Measurements from ENCODE around the gene HAL.

HAL gene, protein sequence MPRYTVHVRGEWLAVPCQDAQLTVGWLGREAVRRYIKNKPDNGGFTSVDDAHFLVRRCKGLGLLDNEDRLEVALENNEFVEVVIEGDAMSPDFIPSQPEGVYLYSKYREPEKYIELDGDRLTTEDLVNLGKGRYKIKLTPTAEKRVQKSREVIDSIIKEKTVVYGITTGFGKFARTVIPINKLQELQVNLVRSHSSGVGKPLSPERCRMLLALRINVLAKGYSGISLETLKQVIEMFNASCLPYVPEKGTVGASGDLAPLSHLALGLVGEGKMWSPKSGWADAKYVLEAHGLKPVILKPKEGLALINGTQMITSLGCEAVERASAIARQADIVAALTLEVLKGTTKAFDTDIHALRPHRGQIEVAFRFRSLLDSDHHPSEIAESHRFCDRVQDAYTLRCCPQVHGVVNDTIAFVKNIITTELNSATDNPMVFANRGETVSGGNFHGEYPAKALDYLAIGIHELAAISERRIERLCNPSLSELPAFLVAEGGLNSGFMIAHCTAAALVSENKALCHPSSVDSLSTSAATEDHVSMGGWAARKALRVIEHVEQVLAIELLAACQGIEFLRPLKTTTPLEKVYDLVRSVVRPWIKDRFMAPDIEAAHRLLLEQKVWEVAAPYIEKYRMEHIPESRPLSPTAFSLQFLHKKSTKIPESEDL

DNA sequence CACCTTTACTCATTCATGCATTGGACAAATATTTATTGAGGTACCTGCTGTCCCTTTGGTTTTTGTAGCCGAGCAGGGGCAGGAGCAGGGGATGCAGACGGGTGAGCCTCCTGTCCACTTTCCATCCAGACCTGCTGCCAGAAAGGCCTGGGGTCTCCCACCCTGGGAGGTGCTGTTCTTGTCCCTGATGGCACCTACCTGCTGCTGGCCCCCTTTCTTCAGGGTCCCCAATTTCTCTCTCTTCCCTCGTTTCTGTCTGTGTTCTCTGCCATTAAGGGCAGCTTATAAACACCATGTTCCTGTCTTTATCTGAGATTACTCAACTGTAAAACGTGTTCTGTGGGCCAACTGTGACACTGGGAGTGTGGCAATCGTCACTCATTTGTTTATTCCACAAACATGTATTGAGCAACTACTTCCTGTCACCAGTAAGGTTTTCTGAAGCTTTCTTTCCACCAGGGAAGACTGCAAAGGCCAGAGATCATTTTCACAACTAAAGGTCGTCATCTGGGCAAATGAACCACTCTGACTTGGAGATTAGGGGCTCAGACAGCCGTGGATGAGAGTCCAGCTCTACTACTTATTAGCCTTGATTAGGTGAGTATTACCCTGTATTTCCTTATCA is at the start of gene HAL:
Gene HAL (minus strand): TSS at position 311 of the 625 bp plus-strand sequence. CDS start 434 bp downstream, outside the sequence.
- no peak for DNase-seq (ENCODE audit: low read depth)
- H3K4me3 ChIP-seq (ENCODE audit: low read depth, low read length): no peak within 1 kb of the TSS

DNA sequence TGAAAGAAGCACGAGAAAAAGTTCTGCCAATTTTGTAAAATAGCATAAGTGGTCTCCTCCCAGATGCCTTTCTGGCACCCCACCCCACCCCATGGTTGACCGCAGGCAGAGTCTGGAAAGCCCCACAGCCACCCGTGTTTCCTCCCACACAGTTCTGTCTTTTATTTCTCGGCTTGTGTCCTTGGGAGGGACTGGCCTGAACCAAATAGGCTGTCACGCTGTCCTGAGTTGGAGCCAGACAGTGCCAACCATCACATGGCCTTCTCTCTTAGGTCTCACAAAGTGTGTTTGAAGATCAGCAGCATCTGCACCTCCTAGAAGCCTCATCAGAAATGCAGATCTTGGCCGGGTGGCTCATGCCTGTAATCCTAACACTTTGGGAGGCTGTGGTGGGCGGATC is 49.4 kb upstream of the HAL start:
- H3K4me3 ChIP-seq (ENCODE audit: low read depth, low read length): no peak overlapping the region
- DNase-seq (ENCODE audit: low read depth): no peak

DNA sequence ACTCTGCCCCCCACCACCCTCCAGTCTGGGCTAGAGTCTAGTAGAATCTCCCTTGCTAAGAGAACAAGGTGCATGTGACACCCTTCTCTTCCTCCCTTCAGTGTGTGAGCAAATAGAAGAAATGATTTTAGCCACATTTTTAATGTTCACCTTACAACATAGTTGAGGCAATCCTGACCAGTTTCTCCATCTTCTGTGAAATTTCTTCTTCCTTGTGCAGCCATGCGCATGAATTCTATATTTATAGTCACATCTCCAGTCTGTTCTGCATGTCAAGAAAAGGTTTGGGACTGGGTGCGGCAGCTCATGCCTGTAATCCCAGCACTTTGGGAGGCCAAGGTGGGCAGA is 48.8 kb upstream of the HAL start:
- no peak for DNase-seq (ENCODE audit: low read depth)
- H3K4me3 ChIP-seq (ENCODE audit: low read depth, low read length): no peak overlapping the region

DNA sequence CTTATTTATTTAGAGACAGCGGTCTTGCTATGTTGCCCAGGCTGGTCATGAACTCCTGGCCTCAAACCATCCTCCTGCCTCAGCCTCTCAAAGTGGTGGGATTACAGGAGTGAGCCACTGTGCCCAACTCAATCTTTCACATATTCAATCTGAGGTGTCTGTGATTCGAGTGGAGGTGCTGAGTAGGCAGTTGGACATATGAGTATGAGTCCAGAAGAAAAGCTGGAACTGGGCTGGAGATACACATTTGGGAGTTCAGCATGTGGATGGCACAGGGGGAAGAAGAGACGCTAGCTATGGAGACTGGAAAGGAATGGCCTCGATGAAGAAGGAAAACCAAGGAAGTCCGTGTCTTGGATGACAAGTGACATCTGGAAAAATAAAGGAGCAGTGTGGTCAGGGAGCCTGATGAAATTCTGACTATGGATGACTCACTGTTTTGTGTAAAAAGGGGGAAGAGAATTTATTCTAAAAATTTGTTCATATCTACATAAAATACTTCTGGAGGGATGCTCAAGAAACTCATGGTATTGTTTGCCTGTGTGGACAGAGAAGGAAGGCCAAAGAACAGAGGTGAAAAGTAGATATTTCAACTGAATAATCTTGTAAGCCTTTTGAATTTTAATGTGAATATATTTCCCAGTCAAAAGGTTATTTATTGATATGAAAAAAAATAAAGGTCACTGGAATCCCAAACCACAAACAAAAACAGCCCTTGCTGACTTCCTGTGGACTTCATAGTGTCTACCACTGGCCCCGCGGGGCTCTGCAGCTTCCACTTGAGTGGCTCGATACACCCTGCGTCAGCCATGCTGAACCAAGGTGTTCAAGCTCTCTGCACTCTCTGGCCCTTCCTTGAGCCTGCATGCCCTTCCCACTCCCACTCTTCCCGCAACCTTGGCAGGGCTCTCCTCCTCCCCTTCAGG is 48.1 kb upstream of the HAL start:
- H3K4me3 ChIP-seq (ENCODE audit: low read depth, low read length): no peak overlapping the region
- peak; percentile 31 for DNase-seq (ENCODE audit: low read depth)

DNA sequence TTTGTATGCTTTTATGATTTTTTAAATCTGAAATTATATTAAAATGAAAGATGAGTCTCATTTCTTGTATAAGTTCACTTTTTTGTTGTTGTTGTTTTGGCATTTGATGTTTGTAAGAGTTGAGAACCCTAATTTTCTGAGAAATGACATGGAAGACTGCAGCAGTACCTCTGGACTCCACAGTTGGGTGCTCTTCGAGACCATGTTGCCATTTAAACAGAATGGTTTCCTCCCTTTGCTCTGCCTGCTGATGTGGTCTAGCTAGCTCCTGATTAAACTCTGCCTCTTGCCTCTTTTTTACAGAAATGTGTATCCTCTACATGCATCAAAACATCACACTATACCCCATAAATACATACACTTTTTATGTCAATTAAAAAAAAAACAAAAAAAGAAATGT is 45.0 kb upstream of the HAL start:
- H3K4me3 ChIP-seq (ENCODE audit: low read depth, low read length): no peak overlapping the region
- DNase-seq (ENCODE audit: low read depth): no peak

DNA sequence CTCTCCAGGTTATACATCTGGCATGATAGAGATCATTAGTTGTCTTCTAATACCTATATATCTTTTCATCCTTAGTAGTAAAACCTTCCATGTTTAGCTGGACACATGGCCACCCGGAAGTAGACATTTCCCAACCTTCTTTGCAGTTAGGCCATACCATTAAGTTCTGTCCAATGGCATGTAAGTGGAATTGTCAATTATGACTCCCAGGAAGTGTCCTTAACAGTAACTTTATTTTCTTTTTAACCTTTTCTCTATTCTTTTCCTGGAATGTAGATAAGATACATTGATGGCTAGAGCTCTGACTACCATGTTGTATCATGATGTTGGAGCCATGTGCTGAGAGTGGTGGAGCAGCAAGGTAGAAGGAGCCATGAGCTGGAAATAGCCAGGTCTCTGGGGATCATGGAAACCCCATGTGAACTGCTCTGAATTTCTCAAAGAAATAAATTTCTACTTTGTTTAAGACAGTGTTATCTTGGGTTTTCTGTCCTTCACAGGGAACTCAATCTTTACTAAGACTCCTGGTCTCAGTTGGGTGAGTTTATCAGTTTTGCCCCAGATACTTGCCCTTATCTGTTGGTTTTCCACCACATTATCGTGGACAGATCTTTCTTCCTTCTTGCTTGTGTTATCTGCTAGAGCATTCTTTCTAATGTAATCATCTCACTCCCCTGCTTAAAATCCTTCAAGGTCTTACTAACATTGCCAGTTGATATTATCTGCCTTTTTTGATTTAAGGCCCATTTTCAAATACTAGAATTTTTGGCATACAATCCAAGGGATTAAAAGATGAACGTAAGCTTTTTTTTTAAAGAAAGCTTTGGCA is 44.4 kb upstream of the HAL start:
- no peak for DNase-seq (ENCODE audit: low read depth)
- H3K4me3 ChIP-seq (ENCODE audit: low read depth, low read length): no peak overlapping the region

DNA sequence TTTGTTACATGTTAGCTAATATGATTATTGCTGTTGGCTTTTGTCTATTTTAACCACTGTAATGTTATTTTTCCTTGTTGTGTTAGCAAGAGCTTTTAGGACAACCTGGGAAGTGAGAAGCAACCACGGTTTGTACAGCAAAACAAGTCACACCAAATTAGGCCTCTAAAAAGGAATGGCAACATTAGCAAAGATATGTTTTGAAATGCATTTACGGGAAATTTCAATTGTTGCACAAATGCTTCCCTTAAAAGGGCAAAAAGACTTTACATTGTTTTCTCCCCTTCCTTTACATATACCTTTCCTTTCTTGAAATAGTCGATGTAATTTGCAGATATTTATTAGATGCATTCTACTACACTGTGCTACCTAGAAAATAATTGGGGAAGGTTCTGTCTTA is 43.4 kb upstream of the HAL start:
- H3K4me3 ChIP-seq (ENCODE audit: low read depth, low read length): no peak overlapping the region
- DNase-seq (ENCODE audit: low read depth): no peak

DNA sequence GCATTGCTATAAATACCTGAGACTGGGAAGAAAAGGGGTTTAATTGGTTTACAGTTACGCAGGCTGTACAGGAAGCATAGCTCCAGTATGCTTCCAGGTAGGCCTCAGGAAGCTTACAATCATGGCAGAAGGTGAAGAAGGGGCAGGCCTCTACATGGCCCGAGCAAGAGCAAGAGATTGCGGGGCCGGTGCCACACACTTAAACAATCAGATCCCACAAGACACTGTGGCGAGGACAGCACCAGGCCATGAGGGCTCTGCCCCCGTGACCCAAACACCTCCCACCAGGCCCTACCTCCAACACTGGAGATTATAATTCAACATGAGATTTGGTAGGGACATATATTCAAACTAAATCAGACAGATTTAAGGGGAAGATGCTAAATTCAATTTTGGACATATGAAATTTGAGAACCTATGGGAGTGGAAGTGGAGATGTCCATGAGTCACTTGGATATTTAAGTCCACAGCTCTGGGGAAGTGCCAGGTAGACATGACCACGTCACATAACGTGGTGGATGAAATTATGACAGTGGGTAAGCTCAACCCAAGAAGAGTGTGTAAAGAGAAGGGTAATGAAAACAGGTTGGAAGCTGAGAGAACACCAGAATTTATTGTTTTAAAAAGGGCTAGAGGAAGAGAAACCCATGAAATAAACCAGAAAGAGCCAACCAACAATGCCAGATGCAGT is 40.8 kb upstream of the HAL start:
- DNase-seq (ENCODE audit: low read depth): no peak
- H3K4me3 ChIP-seq (ENCODE audit: low read depth, low read length): no peak overlapping the region

DNA sequence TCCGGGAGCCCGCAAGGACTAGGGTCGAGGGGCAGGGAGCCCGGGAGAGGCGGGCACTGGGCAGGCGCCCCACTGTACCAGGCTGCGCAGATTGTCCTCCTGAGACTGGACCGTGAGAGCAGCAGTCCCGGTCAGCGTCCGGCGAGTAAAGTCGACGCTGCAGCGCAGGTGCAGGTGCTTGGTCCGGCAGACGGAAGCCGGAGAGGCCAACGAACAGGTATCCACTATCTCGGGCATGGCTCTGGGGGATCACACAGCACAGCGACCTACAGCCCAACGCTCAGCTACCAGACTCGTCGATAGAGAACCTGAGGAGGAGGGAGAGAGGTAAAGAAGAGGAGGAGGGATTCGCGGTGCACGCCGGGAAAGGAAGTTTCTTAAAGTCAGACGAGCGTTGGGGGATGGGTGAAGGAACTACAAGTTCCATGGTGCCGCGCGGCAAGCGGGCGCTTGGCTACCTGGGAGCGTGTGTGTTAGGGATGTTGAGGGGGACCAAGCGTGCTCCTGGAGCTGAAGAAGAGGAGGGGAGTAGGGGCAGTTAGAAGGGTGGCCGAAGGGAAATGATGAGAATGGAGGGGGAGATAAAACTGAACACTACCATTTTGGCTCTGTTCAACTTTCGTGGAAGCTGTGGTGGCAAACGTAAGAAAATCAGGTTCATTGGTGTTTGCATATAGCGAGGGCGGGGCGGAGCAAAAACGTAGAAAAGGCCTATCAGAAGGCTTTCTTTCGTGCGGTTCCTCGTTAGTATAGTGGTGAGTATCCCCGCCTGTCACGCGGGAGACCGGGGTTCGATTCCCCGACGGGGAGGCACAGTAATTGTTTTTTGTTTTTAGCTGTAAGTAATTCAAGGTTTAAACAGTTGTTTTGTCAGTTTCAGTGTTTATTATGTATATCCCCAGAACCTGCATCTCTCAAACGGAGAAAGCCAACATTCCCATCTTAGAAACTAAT is 39.4 kb upstream of the HAL start, which contains the start of gene LTA4H:
Gene LTA4H (minus strand): TSS at position 305 of the 954 bp plus-strand sequence. CDS start 68 bp downstream, at position 237.
- peak; percentile 95 for DNase-seq (ENCODE audit: low read depth)
- H3K4me3 ChIP-seq (ENCODE audit: low read depth, low read length): peak within 1 kb of the TSS; percentile 90

DNA sequence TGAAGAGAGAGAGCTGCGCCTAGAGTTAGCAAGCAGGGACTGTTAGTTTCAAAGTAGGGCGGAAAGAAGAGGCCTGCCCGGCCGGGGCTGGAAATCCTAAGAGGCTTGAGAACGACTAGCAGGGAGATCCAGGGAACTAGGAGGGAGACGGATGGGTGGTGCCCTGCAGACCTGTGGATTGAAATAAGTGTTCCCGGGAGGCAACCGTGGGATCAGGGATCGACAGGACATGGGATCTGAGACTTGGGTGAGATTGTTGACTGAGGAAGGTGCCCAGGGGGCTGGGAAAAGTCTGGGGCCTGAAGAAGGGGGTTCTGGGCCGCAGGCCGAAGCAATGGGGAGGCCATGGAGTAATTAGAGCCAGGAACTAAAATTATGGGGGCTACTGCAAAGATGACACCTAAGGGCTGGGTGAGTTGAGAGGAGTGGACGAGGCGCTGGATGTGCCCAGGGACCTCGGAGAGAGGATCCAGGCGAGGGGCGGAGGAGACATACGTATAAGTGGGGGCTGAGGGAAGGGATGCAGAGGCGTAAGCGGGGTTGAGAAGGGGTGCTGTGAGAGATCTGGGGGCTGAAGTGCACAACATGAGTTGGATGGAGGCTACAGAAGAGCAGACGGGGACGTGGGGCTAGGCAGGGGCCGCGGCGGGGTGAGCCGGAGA is 38.6 kb upstream of the HAL start:
- H3K4me3 ChIP-seq (ENCODE audit: low read depth, low read length): peak overlapping the region; percentile 90
- no peak for DNase-seq (ENCODE audit: low read depth)

DNA sequence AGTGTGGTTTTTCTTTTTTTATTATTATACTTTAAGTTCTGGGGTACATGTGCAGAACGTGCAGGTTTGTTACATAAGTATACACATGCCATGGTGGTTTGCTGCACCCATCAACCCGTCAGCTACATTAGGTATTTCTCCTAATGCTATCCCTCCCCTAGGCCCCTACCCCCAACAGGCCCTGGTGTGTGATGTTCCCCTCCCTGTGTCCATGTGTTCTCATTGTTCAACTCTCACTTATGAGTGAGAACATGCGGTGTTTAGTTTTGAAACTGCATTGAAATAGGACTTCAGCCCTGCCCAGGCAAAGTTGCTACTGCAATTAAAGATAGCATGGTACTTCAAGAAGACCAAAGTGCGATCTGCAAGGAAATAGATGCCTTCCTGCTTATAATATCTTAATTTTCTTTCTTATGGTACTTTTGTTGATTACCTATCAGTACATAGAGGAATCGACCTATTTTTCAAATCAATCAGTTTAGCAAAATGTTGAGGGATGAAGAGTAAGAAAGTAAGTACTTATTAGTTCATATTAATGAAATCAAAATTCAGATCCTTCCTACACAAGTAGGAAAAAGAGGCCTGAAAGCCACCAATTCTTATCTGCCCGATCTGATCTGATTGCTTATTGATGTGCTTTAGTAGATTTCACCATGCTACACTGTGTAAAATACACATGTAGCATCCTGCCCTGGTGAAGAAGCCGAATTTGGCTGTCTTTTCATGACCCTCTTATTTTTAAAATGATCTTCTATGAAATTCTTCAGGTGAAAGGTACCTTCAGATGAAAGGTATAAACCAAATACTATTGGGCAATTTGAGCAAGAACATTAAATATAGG is 37.6 kb upstream of the HAL start:
- DNase-seq (ENCODE audit: low read depth): no peak
- H3K4me3 ChIP-seq (ENCODE audit: low read depth, low read length): peak overlapping the region; percentile 90

DNA sequence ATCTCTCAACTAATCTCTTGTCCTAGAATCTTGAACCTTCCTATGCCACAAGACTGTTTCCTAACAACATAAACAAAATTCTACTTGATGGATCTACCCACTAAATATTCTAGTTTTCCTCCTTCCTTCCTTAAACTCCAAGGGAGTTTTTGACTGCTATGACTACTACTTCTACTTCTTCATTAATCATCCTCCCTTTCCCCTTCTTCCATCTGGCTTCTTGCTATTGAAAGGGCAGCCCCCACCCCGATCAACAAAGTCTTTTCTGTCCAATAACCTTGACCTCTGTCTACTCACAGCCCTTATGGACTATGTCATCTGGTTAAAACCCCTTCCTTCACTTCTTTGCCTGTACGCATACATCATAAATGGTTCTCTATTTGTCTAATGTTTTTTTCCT is 33.7 kb upstream of the HAL start:
- no peak overlapping the region for H3K4me3 ChIP-seq (ENCODE audit: low read depth, low read length)
- no peak for DNase-seq (ENCODE audit: low read depth)

DNA sequence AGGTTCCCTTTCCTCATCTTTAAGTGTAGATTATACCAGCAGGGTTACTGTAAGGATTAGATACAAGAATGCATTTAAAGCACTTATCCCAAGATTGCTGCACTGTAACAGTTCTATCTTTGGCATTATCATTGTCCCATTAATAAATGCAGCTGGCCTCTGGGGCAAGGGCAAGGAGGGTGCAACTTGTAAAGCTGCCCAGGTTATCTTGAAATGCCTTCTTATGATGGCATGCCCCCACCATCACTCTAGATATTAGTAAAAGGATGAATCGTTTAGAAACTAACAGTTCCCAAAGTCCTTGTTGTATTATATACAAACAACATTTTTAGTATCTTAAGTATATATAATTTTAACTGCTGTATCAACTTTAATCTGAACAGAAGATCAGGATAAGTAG is 32.4 kb upstream of the HAL start:
- H3K4me3 ChIP-seq (ENCODE audit: low read depth, low read length): no peak overlapping the region
- no peak for DNase-seq (ENCODE audit: low read depth)

DNA sequence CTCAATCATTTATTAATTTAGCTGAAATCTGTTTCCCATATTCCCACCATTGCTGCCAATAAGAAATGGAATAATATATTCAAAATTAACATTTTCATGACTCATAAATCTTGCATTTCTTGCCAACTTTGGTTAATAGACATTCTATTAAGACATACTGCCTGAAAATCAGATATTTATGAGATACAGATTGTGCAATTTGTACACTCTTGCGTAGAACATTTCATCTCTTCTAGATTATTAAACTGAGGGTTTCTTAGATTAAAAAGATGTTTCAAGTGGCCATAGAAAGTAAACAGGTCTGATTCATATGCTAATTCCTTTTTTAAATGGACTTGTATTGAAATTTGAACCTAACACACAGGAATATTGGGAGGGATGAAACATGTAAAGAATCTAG is 30.2 kb upstream of the HAL start:
- H3K4me3 ChIP-seq (ENCODE audit: low read depth, low read length): no peak overlapping the region
- no peak for DNase-seq (ENCODE audit: low read depth)

DNA sequence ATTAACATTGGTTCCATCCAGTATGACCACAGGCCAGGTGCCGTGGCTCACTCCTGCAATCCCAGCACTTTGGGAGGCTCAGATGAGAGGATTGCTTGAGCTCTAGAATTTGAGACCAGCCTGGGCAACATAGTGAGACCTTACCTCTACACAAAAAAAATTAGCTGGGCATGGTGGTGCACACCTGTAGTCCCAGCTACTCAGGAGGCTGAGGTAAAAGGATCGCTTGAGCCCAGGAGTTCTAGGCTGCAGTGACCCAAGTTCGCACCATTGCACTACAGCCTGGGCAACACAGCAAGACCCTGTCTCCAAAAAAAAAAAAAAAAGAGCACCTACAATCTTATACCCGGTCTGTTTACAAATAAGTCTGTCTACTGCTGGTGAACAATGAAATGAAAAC is 29.4 kb upstream of the HAL start:
- DNase-seq (ENCODE audit: low read depth): no peak
- H3K4me3 ChIP-seq (ENCODE audit: low read depth, low read length): no peak overlapping the region

All from skeletal muscle cell (primary cell).